HG03571 (cell line): Measurements from ENCODE around the gene PPP2R2D.
A peak's percentile ranks its signal among the peaks of the same experiment; 100 is the strongest.
"Not testable (repeated sequence)": the region's sequence is repeated elsewhere in the genome, so short reads cannot be mapped to it uniquely, and the experiment has no call there.

Experiments
- ATAC-seq: cut with Tn5 transposase; IDR thresholded peaks from one replicate; pipeline ENCODE4 v1.9.1; 2021; ENCODE audit not compliant: unreplicated experiment

Gene PPP2R2D

DNA sequence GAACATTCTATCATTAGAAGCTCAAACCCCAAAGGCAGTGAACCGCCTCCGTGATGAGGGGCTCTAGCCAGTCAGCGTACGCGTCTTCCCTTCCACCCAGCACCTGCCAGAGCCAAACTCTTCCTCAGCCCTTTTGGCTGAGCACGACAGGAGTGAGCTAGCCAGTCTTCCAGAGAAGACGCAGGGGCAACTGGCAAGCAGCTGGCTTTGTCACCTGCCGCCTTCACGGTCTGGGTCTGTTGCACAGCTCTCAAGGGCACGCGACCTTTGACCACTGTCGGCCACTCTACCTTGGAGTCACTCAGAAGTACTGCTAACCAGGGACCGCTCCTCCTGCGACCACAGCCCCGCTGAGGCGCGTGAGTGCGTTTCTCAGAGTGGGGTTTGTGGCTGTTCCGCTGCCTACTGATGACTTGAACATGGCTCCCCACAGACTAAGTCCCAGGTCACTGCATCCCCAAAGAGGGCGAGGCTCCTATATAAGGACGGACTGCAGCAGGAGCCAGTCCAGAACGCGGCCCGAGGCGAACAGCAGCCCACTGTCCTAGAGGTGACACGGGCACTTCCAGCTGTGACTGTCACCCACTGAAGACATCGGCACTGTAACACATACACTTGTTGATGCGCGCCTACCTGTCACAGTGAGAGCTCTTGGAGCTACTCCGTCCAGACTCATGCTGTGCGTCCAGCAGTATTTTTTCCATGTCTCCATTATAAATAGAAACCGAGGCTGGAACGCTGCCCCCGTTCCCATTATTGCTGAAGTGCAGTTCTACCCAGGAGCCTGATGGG lies 72.5 kb downstream of the PPP2R2D start:
- ATAC-seq = no peak

DNA sequence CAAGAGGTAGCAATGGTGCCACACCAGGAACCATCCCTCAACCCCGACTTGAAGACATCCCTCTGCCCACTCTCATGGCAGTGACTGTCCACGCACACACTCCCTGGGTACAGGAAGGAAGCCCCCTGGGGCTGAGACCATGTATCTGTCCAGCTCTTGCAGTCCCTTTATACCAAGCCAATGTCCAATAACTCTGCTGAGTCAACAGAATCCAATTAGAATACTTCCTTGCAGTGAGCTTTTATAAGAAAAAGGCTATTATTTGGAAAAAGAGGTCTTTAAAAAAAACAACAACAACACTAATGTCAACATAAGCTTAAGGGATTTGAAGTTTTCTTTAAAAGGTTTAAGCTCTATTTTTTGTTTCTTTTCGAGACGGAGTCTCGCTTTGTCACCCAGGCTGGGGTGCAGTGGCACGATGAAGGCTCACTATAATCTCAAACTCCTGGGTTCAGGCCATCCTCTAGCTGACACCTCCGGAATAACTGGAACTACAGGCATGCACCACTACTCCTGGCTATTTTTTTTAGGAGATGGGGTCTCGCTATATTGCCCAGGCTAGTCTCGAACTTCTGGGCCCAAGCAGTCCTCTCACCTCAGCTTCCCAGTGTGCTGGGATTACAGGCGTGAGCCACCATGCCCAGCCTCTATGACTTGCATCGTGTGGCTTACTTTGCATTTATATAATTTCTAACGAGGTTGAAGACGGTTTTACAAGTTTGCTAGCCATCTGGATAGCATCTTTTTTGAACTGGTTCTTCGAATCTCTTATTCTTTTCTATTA lies 73.4 kb downstream of the PPP2R2D start:
- no peak for ATAC-seq

DNA sequence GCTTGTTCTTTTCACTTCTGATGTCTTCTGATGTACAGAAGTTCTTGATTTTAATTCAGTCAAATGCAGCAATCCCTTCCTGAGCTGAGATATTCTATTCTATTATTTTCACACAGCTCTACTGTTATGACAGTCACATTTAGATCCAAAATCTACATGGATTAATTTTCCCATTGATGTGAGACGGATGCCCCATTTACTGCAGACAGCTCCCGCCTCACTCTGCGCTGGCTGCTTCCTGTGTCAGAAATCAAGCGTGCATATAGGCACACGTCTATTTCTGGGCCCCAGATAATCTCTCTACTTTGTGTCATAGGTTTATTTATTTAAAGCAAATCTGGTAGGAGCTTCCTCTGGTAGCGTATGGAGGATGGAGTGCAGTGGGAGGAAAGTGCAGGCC lies 74.2 kb downstream of the PPP2R2D start:
- no peak for ATAC-seq

DNA sequence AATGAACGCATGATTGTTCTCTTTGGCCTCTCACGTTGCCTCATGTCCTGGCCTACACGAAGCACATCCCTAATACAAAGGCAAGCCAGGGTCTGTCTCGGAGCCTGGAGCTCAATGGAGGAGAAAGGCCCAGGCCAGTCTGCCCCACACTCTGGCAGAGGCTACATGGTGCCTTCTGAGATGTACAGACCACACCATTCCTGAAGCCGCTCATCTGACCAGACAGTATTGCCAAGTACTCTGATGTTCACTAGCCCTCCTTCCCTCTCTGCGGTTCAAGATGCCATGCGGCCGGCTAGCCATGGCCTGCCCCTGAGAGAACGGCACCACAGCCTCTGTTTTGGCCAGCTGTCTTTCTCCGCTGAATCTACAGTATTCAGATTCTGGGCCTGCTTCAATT lies 75.0 kb downstream of the PPP2R2D start:
- ATAC-seq = no peak

DNA sequence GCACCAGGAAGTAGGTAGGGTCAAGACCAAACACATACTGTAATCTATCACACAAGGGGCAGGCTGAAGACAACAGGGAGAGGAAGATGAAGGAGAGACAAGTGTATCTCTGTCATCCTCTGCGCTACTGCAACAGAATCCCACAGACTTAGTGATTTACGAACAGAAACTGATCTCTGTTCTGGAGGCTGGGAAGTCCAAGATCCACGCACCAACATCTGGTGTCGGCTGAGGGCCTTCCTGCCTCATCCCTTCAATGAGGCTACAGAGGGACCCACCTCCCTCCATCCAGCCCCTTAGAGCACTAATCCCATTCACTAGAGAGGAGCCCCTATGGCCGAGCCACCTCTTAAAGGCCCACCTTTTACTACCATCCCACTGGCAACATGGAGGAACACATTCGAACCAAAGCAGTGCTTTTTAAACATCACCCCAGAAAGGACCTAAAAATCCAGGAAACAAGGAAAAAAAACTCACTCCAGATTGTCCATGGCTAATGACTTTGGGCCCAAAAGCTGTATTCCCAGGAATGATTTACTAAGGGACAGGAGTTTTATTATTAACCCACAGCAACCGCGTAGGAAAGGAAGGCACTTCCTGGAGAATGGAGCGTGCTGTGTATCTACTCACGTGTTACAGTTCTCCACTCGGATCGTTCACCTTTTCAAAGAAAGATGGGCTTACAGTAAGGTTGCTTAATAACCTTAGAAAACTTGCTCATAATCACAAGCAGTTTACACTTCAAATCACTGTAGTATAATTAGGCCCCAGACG lies 76.7 kb downstream of the PPP2R2D start:
- no peak for ATAC-seq

DNA sequence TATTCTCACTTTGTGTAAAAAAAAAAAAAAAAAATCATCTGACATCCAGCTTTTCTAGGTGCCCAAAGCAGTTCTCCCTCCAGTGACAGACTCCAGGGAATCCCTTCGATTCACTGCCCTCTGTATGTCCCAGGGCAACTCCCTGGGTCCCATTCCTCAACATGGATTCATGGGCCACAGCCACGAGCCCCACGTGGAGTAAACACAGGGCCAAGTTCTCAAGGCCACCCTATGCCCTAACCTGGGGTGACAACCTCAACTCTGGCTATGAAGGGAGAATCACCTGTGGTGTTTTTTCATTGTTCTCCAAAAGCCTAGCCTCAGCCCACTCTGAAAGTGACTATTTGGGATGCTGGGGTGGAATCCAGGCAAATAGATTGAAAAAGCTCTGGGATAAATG lies 77.6 kb downstream of the PPP2R2D start:
- ATAC-seq = no peak

DNA sequence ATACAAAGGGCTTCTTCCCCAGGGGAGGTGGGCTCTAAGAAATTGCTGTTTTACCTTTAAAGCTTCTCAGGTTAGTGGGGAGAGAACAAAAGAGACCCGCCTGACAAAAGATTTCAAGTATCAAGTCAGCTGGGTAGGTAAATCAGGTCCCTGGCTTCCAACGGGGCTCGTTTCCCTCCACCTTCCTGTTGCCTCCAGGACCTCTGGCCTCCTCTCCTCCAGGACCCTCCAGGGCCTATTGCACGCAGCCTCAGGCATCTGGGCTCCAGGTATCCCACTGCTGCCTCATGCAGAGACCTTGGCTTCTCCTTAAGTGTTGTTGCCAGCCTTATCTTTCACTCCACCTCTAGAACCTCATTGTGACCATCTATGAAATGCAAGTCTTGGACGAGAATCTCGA lies 78.0 kb downstream of the PPP2R2D start:
- ATAC-seq = no peak

DNA sequence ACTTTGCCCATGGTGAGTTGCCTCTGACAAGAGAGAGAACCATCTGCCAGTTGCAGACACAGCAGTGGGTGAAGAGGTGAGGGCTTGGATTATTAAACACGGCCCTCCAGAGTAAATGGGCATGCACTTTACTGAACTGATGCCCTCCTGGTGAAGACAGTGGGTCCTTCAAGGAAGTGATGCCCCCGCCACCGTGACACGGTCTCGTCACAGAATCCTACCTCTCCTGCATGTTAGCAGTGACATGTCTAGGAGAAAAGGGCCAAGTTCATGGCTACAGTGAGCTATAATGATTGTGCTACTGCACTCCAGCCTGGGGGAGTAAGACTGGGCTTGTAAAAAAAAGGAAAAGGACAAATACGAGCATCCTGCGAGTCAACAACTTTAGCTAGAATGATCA lies 78.5 kb downstream of the PPP2R2D start:
- no peak for ATAC-seq

DNA sequence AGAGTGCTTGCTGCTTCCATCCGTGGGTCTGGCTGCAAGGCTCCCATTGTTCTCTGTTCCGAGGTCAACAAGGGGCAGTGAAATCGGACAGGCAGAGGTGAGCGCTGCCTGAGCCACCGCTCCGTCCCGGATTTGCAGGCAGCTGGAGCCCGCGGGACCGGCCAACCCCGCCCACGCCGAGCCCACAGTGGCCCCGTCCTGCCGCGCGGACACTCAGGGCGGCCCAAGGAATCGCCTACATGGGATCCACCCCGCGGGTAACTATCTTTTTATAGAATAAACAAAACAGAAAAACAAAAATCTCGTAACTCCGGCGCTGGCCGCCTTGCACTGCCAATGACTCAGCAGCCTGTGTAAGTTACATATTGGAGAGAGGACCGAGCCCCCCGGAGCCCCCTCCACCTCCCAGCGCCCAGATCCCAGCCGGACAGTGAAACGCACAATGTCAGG lies 79.0 kb downstream of the PPP2R2D start:
- ATAC-seq = no peak

DNA sequence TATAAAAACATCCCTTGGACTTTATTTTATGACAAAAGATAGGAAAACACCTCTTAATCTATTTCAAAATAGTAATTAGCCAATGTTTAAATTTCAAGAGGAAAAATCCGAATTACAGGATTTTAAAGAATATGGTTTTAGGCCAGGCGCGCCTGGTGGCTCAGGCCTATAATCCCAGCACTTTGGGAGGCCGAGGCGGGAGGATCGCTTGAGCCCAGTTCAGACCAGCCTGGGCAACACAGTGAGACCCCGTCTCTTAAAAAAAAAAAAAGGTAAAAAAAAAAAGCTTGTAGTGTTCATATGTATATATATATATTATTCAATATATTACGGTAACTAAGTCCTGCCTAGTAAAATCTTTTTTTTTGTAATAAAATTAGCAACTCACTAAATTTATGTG lies 79.5 kb downstream of the PPP2R2D start:
- no peak for ATAC-seq

DNA sequence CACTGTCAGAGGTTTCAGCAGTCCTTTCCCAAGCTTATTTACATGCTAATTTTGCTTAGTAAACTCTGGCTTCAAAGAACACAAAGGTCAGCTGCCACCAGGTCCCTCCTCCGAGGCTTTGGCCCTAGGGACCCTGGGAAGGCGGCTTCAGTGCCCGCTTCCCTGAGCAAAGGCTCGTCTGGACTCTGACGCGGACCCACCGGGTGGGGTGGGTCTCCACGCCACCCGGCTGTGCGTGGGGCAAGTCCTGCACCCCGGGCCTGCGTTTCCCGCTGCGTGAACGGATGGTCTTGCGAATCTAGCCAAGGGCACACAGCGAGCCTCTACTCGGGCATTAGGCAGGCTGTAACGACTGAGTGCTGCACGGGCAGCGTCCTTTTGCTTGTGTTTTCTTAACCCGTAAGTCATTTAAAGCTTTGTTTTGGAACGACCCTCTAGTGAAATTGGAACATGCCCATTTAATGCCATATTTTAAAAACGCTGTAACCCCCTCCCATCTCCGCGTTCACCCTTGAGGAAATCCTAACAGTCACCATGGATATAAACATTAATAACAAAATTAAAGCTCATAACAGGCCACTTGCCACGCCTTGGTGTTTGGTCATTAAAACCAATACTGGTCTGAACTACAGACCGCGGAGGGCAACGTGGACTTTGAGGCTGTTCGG lies 80.1 kb downstream of the PPP2R2D start:
- ATAC-seq = no peak

DNA sequence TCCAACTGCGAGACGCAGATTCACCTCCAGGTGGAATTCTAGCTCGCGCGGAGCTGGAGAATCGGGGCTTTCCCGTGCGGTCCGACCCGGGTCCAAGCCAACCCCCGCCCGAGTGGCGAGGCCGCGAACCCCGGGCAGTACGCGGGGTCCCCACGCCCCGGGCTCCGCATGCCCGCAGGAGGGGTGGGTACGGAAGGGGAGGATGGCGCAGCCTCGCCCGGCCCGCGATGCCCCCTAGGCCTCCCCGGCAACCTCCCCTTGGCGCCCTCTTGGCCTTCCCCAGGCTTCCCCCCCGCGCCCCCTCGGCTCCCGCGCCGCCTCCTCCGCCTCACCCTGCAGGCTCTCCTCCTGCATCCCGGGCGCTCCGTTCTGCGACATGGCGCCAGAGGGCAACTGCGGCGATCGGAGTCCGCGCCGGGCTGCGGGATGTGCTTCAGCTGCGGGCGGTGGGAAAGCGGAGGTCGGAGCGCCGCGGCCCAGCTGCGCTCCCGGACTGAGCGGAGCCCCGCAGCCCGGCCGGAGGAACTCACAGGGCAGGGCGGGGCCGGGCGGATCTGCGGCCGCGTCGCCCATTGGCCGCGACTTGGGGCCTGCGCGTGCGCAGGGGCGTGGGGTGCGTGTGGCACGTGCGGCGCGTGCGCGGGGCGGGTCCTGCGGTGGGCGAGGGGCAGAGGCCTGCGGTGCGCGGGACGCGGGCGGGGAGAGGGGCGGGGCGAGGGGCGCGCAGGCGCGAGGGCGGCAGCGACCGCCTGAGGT lies 80.8 kb downstream of the PPP2R2D start, which contains the start of gene BNIP3:
Gene BNIP3, minus strand, starts transcription at position 495 of the 756 bp plus-strand sequence. Its CDS starts 117 bp downstream, at position 378.
- ATAC-seq = peak; percentile 88

DNA sequence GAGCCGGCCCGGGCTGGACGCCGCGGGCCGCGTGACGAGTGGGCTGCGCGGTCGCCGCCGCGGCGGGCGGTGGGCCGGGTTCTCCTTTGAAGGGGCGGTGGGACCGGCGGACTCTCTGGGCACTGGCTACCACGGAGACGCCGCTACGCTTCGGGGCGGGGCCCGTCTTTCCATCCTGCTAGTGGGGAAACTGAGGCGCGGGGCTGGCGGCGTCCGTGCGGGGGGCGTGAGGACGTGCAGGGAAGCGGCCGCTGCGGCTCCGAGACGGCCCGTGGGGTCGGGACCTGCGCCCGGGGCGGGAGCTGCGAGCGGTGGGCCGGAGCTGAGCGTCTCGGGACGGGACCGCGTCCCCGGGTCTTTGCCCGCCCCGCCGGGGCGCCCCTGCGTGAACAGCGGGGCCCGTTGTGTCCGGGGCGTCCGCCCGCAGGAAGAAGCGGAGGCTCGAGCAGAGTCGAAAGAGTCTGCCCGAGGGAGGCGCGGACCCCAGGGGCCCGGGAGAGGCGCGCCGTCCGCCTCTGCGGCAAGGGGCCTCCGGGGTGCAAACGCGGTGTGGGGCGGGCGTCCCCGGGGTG lies 81.5 kb downstream of the PPP2R2D start:
- peak; percentile 21 for ATAC-seq

DNA sequence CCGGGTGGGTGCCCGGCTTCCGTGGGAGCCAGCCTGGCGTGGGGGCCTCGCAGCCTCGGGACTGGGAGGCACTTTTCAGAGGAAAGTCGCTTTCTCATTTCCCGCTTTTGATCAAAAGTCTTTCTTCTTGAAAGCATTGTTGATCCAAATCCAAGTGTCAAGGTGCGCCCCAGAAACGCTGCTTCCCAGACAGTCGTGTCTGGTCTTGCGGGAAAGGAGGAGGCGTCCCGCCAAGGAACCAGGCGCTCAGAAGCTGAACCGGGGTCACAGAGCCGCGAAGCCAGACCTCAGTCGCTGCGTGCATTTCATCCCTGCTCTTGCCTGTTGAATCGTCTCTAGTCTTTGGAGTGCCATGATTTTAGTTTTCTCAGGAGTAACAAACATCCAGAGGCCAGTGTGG lies 82.0 kb downstream of the PPP2R2D start:
- no peak for ATAC-seq

DNA sequence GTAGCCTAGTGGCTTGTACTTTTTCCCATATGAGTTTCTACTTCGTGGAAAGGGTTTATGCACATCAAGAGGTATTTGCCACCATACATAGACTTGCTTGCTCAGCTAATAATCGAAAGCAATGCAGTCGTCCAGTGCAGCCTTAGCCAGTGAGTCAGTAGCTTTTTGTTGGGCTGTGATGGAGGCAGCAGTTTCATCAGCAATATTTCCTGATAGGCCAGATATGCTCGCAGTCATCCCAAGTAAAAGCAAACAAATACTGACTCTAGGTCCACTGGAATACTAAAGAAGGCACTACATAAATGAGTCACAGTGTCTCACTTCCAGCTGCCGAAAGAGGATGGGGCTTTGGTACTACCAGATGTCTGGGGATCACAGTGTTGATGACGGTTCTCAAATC lies 83.0 kb downstream of the PPP2R2D start:
- ATAC-seq = no peak

DNA sequence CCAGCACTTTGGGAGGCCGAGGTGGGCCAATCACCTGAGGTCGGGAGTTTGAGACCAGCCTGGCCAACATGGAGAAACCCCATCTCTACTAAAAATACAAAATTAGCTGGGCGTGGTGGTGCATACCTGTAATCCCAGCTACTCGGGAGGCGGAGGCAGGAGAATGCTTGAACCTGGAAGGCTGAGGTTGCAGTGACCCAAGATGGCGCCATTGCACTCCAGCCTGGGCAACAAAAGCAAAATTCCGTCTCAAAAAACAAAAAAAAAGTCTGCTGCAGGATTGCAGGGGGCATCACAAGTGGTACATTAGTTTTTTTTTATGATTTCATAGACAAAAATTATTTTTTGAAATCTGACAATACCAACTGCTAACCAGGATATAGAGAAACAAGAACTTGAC lies 86.0 kb downstream of the PPP2R2D start:
- not testable (repeated sequence) for ATAC-seq

DNA sequence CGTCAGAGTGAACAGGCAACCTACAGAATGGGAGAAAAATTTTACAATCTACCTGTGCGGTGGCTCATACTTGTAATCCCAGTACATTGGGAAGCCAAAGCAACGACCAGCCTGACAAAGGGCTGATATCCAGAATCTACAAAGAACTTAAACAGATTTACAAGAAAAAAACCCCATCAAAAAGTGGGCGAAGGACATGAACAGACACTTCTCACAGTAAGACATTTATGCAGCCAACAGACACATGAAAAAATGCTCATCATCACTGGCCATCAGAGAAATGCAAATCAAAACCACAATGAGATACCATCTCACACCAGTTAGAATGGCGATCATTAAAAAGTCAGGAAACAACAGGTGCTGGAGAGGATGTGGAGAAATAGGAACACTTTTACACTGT lies 86.5 kb downstream of the PPP2R2D start:
- ATAC-seq = not testable (repeated sequence)

DNA sequence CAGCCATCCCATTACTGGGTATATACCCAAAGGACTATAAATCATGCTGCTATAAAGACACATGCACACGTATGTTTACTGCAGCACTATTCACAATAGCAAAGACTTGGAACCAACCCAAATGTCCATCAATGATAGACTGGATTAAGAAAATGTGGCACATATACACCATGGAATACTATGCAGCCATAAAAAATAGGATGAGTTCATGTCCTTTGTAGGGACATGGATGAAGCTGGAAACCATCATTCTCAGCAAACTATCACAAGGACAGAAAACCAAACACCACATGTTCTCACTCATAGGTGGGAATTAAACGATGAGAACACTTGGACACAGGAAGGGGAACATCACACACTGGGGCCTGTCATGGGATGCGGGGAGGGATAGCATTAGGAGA lies 87.0 kb downstream of the PPP2R2D start:
- not testable (repeated sequence) for ATAC-seq

DNA sequence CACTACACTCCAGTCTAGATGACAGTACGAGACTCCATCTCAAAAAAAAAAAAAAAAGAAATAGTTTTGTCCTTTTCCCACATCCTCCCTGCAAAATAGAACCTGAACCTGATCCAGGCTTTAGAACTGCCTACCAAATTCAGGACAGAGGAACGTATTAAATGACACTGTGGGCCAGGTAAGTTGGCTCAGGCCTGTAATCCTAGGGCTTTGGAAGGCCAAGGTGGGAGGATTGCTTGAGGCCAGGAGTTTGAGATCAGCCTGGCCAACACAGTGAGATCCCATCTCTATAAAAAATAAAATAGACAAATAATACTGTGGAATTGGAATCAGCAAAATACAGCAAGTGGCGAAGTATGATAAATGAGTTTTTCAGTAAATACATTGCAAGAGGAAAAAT lies 90.9 kb downstream of the PPP2R2D start:
- no peak for ATAC-seq

DNA sequence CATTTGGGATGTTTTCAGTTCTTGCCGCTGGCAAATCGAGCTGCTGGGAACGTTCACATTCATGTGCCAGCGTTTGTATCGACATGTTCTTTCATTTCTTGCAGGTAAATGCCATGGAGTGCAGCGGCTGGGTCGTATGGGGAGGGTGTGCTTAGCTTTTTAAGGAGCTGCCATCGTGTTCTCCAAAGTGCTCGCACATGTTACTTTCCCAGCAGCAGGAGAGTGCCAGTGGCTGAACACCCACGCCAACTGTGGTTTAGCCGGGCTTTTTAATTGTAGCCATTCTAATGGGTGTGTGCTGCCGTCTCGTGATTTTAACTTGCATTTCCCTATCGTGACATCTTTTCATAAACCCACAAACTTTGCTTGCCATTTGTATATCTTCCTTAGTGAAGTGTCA lies 92.5 kb downstream of the PPP2R2D start:
- no peak for ATAC-seq
